Ascending aorta (tissue), 2 donors: ENCODE results near the gene CNTNAP5. TPM values are rescaled to one million over a fixed set of nuclear protein-coding genes. Genes with fewer than 3 reads are reported as not detected.

Source experiments
- DNase-seq, 2 donors: peaks; one replicate each; pipeline ENCODE4 v3.0.0-alpha.2; 2019; ENCODE audit warnings: low spot score in 2 of 2
- H3K27ac ChIP-seq, 2 donors: fragments of 200-600 bp; sonication (generic); one replicate each; pipeline ENCODE4 v1.5.1; 2016 to 2017; ENCODE audit warnings: mild to moderate bottlenecking in 1 of 2
- H3K27me3 ChIP-seq: fragments of 200-600 bp; sonication (generic); one replicate; pipeline ENCODE4 v1.5.1; 2017
- H3K36me3 ChIP-seq, 2 donors: fragments of 200-600 bp; sonication (generic); one replicate each; pipeline ENCODE4 v1.5.1; 2016
- H3K4me1 ChIP-seq, 2 donors: fragments of 200-600 bp; sonication (generic); one replicate each; pipeline ENCODE4 v1.5.1; 2016 to 2017; ENCODE audit warnings: mild to moderate bottlenecking in 1 of 2
- H3K4me3 ChIP-seq, 2 donors: fragments of 200-600 bp; sonication (generic); one replicate each; pipeline ENCODE4 v1.5.1; 2016 to 2017; ENCODE audit warnings: mild to moderate bottlenecking in 1 of 2
- H3K9me3 ChIP-seq, 2 donors: fragments of 200-600 bp; sonication (generic); one replicate each; pipeline ENCODE4 v1.5.1; 2016
- intact Hi-C: fragments of 100-400 bp; cut with DNase I; formaldehyde crosslinking; loops from one replicate; pipeline ENCODE4 v1.15.1; 2023
- total RNA-seq: library from RNA; depleted of rRNA; stranded (reverse); fragments of >200 nt; gene quantifications from one replicate; pipeline ENCODE4 v1.1.0, GENCODE V29; 2016
- TF ChIP-seq, protein P1 (sequence below), 3 experiments: fragments of 200-600 bp in 2 of 3; fragments of 450-650 bp in 1 of 3; sonication (generic) in 2 of 3; IDR thresholded peaks; one replicate each; pipeline ENCODE4 v1.5.1; 2016 to 2019; ENCODE audit warnings: antibody characterized with exemption in 3 of 3, mild to moderate bottlenecking in 1 of 3, moderate library complexity in 1 of 3

The CNTNAP5 gene
- total RNA-seq, 1 donor from 2014 or later = not detected

GRCh38 chr2:124652099-124652498, 627.0 kb downstream of the CNTNAP5 start:
- no peak overlapping the region for H3K4me3 ChIP-seq
- no peaks in the 10 kb centered on the region for H3K4me1 ChIP-seq
- no peak overlapping the region for H3K27ac ChIP-seq
- no peaks in the 10 kb centered on the region for H3K36me3 ChIP-seq
- intact Hi-C loops = no loop called here
- TF ChIP-seq, protein P1, sequence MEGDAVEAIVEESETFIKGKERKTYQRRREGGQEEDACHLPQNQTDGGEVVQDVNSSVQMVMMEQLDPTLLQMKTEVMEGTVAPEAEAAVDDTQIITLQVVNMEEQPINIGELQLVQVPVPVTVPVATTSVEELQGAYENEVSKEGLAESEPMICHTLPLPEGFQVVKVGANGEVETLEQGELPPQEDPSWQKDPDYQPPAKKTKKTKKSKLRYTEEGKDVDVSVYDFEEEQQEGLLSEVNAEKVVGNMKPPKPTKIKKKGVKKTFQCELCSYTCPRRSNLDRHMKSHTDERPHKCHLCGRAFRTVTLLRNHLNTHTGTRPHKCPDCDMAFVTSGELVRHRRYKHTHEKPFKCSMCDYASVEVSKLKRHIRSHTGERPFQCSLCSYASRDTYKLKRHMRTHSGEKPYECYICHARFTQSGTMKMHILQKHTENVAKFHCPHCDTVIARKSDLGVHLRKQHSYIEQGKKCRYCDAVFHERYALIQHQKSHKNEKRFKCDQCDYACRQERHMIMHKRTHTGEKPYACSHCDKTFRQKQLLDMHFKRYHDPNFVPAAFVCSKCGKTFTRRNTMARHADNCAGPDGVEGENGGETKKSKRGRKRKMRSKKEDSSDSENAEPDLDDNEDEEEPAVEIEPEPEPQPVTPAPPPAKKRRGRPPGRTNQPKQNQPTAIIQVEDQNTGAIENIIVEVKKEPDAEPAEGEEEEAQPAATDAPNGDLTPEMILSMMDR (IDR thresholded peaks at IDR 0.05) = no peak
- H3K9me3 ChIP-seq = no peaks in the 10 kb centered on the region
- H3K27me3 ChIP-seq = no peaks in the 10 kb centered on the region
- no peak for DNase-seq

DNA sequence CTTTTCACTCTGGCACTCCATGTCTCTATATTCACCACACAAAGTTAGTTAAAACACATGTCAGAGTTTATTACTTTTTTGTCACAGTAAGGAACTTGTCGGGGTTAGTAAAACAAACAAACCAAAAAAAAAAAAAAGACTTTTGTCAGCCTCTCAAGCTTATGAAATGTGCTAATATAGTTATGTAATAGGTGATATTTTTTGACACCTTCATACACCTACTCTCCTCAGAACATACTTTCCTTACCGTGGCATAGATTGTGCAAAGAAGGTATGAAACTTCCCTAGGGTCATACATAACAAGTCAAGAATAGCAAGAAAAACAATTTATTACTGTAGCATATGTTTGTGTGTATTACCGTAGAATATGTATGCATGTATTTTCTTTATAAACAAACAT, 633.3 kb downstream of the CNTNAP5 start:
- intact Hi-C loops = no loop called here
- Histone ChIP-seq H3K9me3 (no peaks in the 10 kb centered on the region), H3K27ac (no peak overlapping the region), H3K4me3 (no peak overlapping the region), H3K36me3 (no peaks in the 10 kb centered on the region), H3K27me3 (no peaks in the 10 kb centered on the region), H3K4me1 (no peaks in the 10 kb centered on the region)
- DNase-seq = no peak
- TF ChIP-seq, protein P1 (IDR thresholded peaks at IDR 0.05) = no peak

GRCh38 chr2:124661558-124661957, 636.5 kb downstream of the CNTNAP5 start:
- no peaks in the 10 kb centered on the region for H3K9me3 ChIP-seq
- no peaks in the 10 kb centered on the region for H3K4me1 ChIP-seq
- H3K36me3 ChIP-seq = no peaks in the 10 kb centered on the region
- TF ChIP-seq, protein P1 (IDR thresholded peaks at IDR 0.05) = no peak
- intact Hi-C loops = no loop called here
- no peaks in the 10 kb centered on the region for H3K27me3 ChIP-seq
- DNase-seq = no peak
- H3K4me3 ChIP-seq = no peak overlapping the region
- no peak overlapping the region for H3K27ac ChIP-seq

DNA sequence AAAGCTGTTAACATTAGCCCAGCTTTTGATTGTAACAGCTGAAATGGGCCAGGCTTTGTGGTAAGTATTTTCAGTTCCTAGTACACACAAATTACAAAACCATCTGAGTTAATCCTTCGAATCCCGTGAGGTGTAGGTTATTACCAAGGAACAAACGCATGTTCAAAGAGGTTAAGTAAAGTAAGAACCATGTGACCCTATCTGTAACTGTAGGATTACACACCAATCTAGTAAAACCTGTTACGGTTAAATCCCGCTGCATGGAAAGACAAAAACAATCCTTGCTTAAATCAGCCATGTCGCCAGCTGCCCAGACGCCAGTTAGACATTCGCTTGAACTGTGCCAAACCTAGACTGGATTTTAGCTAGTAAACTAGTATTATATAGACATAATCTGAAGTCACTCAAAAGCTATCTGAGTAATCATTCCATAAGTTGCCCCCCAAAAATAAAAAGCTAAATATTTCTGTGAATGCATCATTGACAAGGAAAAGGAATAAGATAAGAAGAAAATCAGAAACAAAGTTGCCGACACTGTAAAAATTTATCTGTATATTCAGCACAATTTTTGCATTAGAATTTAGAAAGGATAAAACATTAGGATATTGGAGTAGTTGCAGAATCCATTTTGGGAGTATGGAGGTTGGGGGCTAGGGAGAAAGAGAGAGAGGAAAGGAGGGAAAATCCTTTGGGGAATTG, 638.0 kb downstream of the CNTNAP5 start:
- no peak overlapping the region for H3K4me3 ChIP-seq
- intact Hi-C loops = no loop called here
- H3K9me3 ChIP-seq = no peaks in the 10 kb centered on the region
- no peaks in the 10 kb centered on the region for H3K4me1 ChIP-seq
- H3K36me3 ChIP-seq = no peaks in the 10 kb centered on the region
- H3K27me3 ChIP-seq = no peaks in the 10 kb centered on the region
- TF ChIP-seq, protein P1 (IDR thresholded peaks at IDR 0.05) = no peak
- DNase-seq = no peak
- H3K27ac ChIP-seq = no peak overlapping the region

DNA sequence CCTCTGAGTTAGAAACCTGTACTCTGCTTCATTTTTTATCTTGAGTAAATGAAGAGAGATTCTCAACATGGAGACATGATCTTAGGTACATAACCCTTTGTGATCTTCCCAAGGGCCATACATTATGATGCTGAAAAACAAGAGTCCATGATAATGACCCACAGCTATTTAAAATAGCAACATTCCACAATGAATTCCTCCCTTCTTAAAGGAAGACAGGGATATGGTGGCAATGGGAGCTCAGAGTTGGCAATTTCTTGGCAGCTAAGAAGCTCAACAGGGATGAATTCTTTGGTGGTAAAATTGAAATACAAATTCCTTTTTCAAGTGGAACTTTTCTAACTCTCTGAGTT, 638.5 kb downstream of the CNTNAP5 start:
- intact Hi-C loops = no loop called here
- H3K27me3 ChIP-seq = no peaks in the 10 kb centered on the region
- no peak overlapping the region for H3K4me3 ChIP-seq
- no peaks in the 10 kb centered on the region for H3K36me3 ChIP-seq
- TF ChIP-seq, protein P1 (IDR thresholded peaks at IDR 0.05) = no peak
- no peaks in the 10 kb centered on the region for H3K4me1 ChIP-seq
- no peak overlapping the region for H3K27ac ChIP-seq
- DNase-seq = no peak
- H3K9me3 ChIP-seq = no peaks in the 10 kb centered on the region

- no peaks in the 10 kb centered on the region for H3K9me3 ChIP-seq
- no peak overlapping the region for H3K4me3 ChIP-seq
- no peak overlapping the region for H3K27ac ChIP-seq
- TF ChIP-seq, protein P1 (IDR thresholded peaks at IDR 0.05) = no peak
- intact Hi-C loops = no loop called here
- no peaks in the 10 kb centered on the region for H3K27me3 ChIP-seq
- H3K4me1 ChIP-seq = no peaks in the 10 kb centered on the region
- H3K36me3 ChIP-seq = no peaks in the 10 kb centered on the region
- DNase-seq = no peak
These were observed 639.3 kb downstream of the CNTNAP5 start for GRCh38 chr2:124664363-124664762.
